ENCODE data around the gene GPR87.

GPR87 gene

GRCh38 chr3:151356794-151357462 is 40.3 kb upstream of the GPR87 start:
- Histone ChIP-seq H3K4me3 (replicated peaks; ENCODE audit: insufficient read depth, low read length) (no peak overlapping the region), H3K27me3 (ENCODE audit: insufficient read depth, poor library complexity, severe bottlenecking) (no peaks in the 10 kb centered on the region), H3K27ac (replicated peaks) (peak overlapping the region; percentile 7; the same call in 1 of the 2 replicates)
- DNase-seq (ENCODE audit: low read depth in 1 of 2, low spot score in 1 of 2): peak in 1 of 2 experiments; percentile 14
- TF ChIP-seq CTCF (IDR thresholded peaks at IDR 0.05; ENCODE audit: insufficient read depth, low read length) (no peak), POLR2AphosphoS5 (IDR thresholded peaks at IDR 0.05; ENCODE audit: low read depth) (no peak), GABPA (IDR thresholded peaks at IDR 0.05; ENCODE audit: low read depth) (no peak), REST (IDR thresholded peaks at IDR 0.05; ENCODE audit: insufficient replicate concordance, low read depth) (no peak), SPI1 (IDR thresholded peaks at IDR 0.05; ENCODE audit: borderline replicate concordance, low read depth) (no peak)

- Histone ChIP-seq H3K4me3 (replicated peaks; ENCODE audit: insufficient read depth, low read length) (no peak overlapping the region), H3K27ac (replicated peaks) (peak overlapping the region; percentile 77), H3K27me3 (ENCODE audit: insufficient read depth, poor library complexity, severe bottlenecking) (no peaks in the 10 kb centered on the region)
- DNase-seq (ENCODE audit: low read depth in 1 of 2, low spot score in 1 of 2): no peak
- TF ChIP-seq POLR2AphosphoS5 (IDR thresholded peaks at IDR 0.05; ENCODE audit: low read depth): no peak
- no peak; the same call in 1 of the 2 replicates for TF ChIP-seq GABPA (IDR thresholded peaks at IDR 0.05; ENCODE audit: low read depth)
- no peak for TF ChIP-seq REST (IDR thresholded peaks at IDR 0.05; ENCODE audit: insufficient replicate concordance, low read depth)
- TF ChIP-seq SPI1 (IDR thresholded peaks at IDR 0.05; ENCODE audit: borderline replicate concordance, low read depth): no peak
- no peak for TF ChIP-seq CTCF (IDR thresholded peaks at IDR 0.05; ENCODE audit: insufficient read depth, low read length)
Observed at GRCh38 chr3:151351648-151352047, 35.0 kb upstream of the GPR87 start.

- Histone ChIP-seq H3K27me3 (ENCODE audit: insufficient read depth, poor library complexity, severe bottlenecking) (no peaks in the 10 kb centered on the region), H3K4me3 (replicated peaks; ENCODE audit: insufficient read depth, low read length) (no peak overlapping the region), H3K27ac (replicated peaks) (peak overlapping the region; percentile 77)
- no peak for DNase-seq (ENCODE audit: low read depth in 1 of 2, low spot score in 1 of 2)
- TF ChIP-seq SPI1 (IDR thresholded peaks at IDR 0.05; ENCODE audit: borderline replicate concordance, low read depth) (no peak), GABPA (IDR thresholded peaks at IDR 0.05; ENCODE audit: low read depth) (no peak), REST (IDR thresholded peaks at IDR 0.05; ENCODE audit: insufficient replicate concordance, low read depth) (no peak), POLR2AphosphoS5 (IDR thresholded peaks at IDR 0.05; ENCODE audit: low read depth) (no peak), CTCF (IDR thresholded peaks at IDR 0.05; ENCODE audit: insufficient read depth, low read length) (no peak)
Observed at GRCh38 chr3:151351219-151351618, 34.6 kb upstream of the GPR87 start.

All from HL-60 (cell line).